Ovary (tissue), 1 donor: Measurements from ENCODE around the gene RABL6.

ENCODE experiments used
- EP300 ChIP-seq: sonication (generic); formaldehyde crosslinking; IDR thresholded peaks from one replicate; pipeline ENCODE4 v1.6.1; 2017; ENCODE audit warnings: antibody characterized with exemption
- POLR2A ChIP-seq: fragments of 450-650 bp; IDR thresholded peaks from one replicate; pipeline ENCODE4 v1.6.1; 2017; ENCODE audit warnings: antibody characterized with exemption, mild to moderate bottlenecking, moderate library complexity

GRCh38 chr9:136761545-136761981 is 46.2 kb upstream of the RABL6 start:
- TF ChIP-seq EP300: no peak
- TF ChIP-seq POLR2A: no peak
